HepG2 (cell line): ENCODE results near the gene PDYN. TPM values are rescaled to one million over a fixed set of nuclear protein-coding genes. Genes with fewer than 3 reads are reported as not detected.

Source experiments
- ATAC-seq: fragments of 200-7000 bp; cut with Tn5 transposase; 3 replicates; pipeline ENCODE4 v1.9.1; 2020; ENCODE audit warnings: mild to moderate bottlenecking, moderate library complexity
- BruUV-seq: library from RNA; stranded (reverse); fragments of 400-500 nt; replicated peaks from 2 replicates; lab custom pipeline; 2021; lab: Mats Ljungman, UMichigan
- CTCF ChIA-PET: fragments of 300-600 bp; formaldehyde crosslinking; extraction: SDS; loops from one replicate; lab custom pipeline; 2021; ENCODE audit warnings: low total read pairs, inconsistent platforms, low intra/inter-chr PET ratio; lab: Yijun Ruan, JAX
- POLR2A ChIA-PET: fragments of 350-600 bp; sonication (Branson Sonifier 250); formaldehyde crosslinking; loops from one replicate; lab custom pipeline; 2020; ENCODE audit warnings: antibody characterized with exemption, inconsistent platforms; lab: Yijun Ruan, JAX
- DNase-seq: peaks from one replicate; pipeline ENCODE4 v3.0.0-alpha.2; 2015; ENCODE audit warnings: low spot score
- FAIRE-seq: peaks from 3 replicates; lab custom pipeline; 2011; peaks lifted over from hg19 to GRCh38; lab: Jason Lieb, UNC
- H2AFZ ChIP-seq: one replicate; pipeline ENCODE4 v1.6.1; 2011; ENCODE audit warnings: low read length, inconsistent platforms
- H3K27ac ChIP-seq: fragments of 300-600 bp; 3 replicates; pipeline ENCODE4 v1.8.0; 2011; ENCODE audit warnings: mixed run types, mild to moderate bottlenecking, mixed read lengths, low read length, inconsistent platforms; ENCODE audit not compliant: insufficient read depth; ENCODE audit errors: extremely low read length
- H3K27me3 ChIP-seq, 2 experiments: fragments of 200-600 bp in 1 of 2; 2 replicates in 1 of 2; 3 replicates in 1 of 2; pipeline versions ENCODE4 v1.6.0 to v1.8.0; 2011; ENCODE audit warnings: low read length in 2 of 2, mild to moderate bottlenecking in 2 of 2, moderate library complexity in 2 of 2, inconsistent platforms in 1 of 2; ENCODE audit not compliant: insufficient read depth in 2 of 2, control insufficient read depth in 1 of 2
- H3K36me3 ChIP-seq, 2 experiments: fragments of 200-600 bp in 1 of 2; replicated peaks in 1 of 2; 2 replicates in 1 of 2; 3 replicates in 1 of 2; pipeline versions ENCODE4 v1.5.1 to v1.8.0; 2011; ENCODE audit warnings: low read length in 2 of 2, inconsistent platforms in 1 of 2; ENCODE audit not compliant: insufficient read depth in 2 of 2, control insufficient read depth in 1 of 2
- H3K4me1 ChIP-seq: 2 replicates; pipeline ENCODE4 v1.5.1; 2012; ENCODE audit warnings: low read length, inconsistent platforms; ENCODE audit not compliant: insufficient read depth
- H3K4me2 ChIP-seq: 2 replicates; pipeline ENCODE4 v1.6.0; 2011; ENCODE audit warnings: low read depth, low read length, inconsistent platforms
- H3K4me3 ChIP-seq, 3 experiments: fragments of 200-600 bp in 1 of 3; sonication (generic), shearing (Covaris generic) in 1 of 3; replicated peaks in 1 of 3; 2 replicates each; pipeline ENCODE4 v1.5.1; 2011 to 2016; ENCODE audit warnings: low read length in 3 of 3, inconsistent platforms in 2 of 3, low read depth in 2 of 3, mild to moderate bottlenecking in 2 of 3, control low read depth in 1 of 3, mixed read lengths in 1 of 3; ENCODE audit not compliant: insufficient read depth in 1 of 3
- H3K79me2 ChIP-seq: one replicate; pipeline ENCODE4 v1.6.1; 2011; ENCODE audit warnings: low read length, inconsistent platforms; ENCODE audit not compliant: insufficient read depth
- H3K9ac ChIP-seq: 2 replicates; pipeline ENCODE4 v1.6.0; 2011; ENCODE audit warnings: mild to moderate bottlenecking, low read depth, low read length, inconsistent platforms; ENCODE audit not compliant: insufficient read depth
- H3K9me3 ChIP-seq: 2 replicates; pipeline ENCODE4 v1.5.1; 2012; ENCODE audit warnings: mild to moderate bottlenecking, low read length
- H4K20me1 ChIP-seq: 2 replicates; pipeline ENCODE4 v1.6.0; 2011; ENCODE audit warnings: inconsistent platforms, mild to moderate bottlenecking, low read length, moderate library complexity; ENCODE audit not compliant: insufficient read depth
- CTCF ChIP-seq: sonication (generic); formaldehyde crosslinking; IDR thresholded peaks from 2 replicates; pipeline ENCODE4 v1.5.0; 2020; ENCODE audit warnings: mild to moderate bottlenecking, missing genetic modification reagents, moderate library complexity
- GMEB1 ChIP-seq: sonication (generic); formaldehyde crosslinking; IDR thresholded peaks from 2 replicates; pipeline ENCODE4 v1.5.1; 2020; ENCODE audit warnings: missing genetic modification reagents, mild to moderate bottlenecking, borderline replicate concordance
- SNAPC2 ChIP-seq: sonication (generic); formaldehyde crosslinking; IDR thresholded peaks from 2 replicates; pipeline ENCODE4 v1.8.1; 2022; ENCODE audit warnings: mild to moderate bottlenecking, missing genetic modification reagents
- THYN1 ChIP-seq: sonication (generic); formaldehyde crosslinking; IDR thresholded peaks from 2 replicates; pipeline ENCODE4 v1.8.1; 2023; ENCODE audit warnings: low read depth, mild to moderate bottlenecking, moderate library complexity, missing genetic modification reagents, borderline replicate concordance
- ZNF274 ChIP-seq: sonication (generic); formaldehyde crosslinking; IDR thresholded peaks from 2 replicates; pipeline ENCODE4 v1.5.1; 2020; ENCODE audit warnings: mild to moderate bottlenecking, missing genetic modification reagents
- ZNF597 ChIP-seq: sonication (generic); formaldehyde crosslinking; IDR thresholded peaks from 2 replicates; pipeline ENCODE4 v1.5.0; 2020; ENCODE audit warnings: missing genetic modification reagents
- WGBS: methylation state at CpG from one replicate; pipeline ENCODE4 v1.1.6; 2017; ENCODE audit warnings: low lambda C conversion rate; 5-methylcytosine and 5-hydroxymethylcytosine counted together
- in situ Hi-C: cut with HindIII; loops from 2 replicates; pipeline ENCODE4 v1.10.0; 2017; ENCODE audit warnings: low pct_unique_long_range_greater_than_20kb; ENCODE audit not compliant: extremely low pct_ligation_motif_present
- intact Hi-C: fragments of 100-400 bp; cut with micrococcal nuclease; formaldehyde crosslinking; loops from one replicate; pipeline ENCODE4 v1.10.0; 2022; ENCODE audit not compliant: unreplicated experiment
- polyA plus RNA-seq, 8 experiments: library from polyadenylated mRNA; depleted of rRNA in 3 of 8; stranded (reverse) in 7 of 8; unstranded in 1 of 8; fragments of >200 nt; fragmentation: Illumina TruSeq in 4 of 8; extraction: Trizol in 4 of 8; gene quantifications; 2 replicates each; pipeline versions ENCODE4 v1.2.1 to v1.2.3, GENCODE V29; 2011 to 2016; ENCODE audit warnings: low read depth in 4 of 8, missing spikeins in 1 of 8, mixed read lengths in 1 of 8; ENCODE audit not compliant: insufficient read depth in 1 of 8
- total RNA-seq, 5 experiments: library from RNA; depleted of rRNA; stranded (reverse); fragments of >200 nt; fragmentation: Illumina TruSeq; extraction: Trizol; gene quantifications; 2 replicates each; pipeline ENCODE4 v1.2.3, GENCODE V29; 2016; ENCODE audit warnings: low read depth in 1 of 5

Gene PDYN
- total and polyA plus RNA-seq, 2 of the 13 experiments (the other 11 are each of a cell fraction or from before 2014, with no cell fraction given), result not detected

DNA sequence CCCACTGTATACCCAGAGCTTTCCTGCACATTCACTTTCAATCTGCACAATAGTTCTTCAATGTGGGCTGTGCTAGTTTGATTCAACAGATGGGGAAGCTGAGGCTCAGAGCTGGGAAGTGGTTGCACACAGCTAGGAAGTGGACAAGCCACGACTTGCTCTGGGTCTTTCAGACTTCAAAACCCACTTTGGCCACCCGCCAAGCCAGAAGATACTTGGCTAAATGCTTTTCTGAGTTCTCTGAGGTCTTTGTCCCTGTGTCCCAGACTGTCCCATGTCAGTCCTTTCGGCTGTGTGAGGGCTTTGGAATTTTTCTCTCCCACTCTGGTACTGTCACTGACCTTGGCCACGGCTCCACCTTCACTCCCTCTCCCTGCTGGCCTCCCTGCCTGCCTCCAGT lies 10.6 kb downstream of the PDYN start (continued):
- no peak for TF ChIP-seq ZNF274 (CRISPR knock-in tag)

- TF ChIP-seq GMEB1 (CRISPR knock-in tag) (no peak), THYN1 (CRISPR knock-in tag) (no peak), ZNF597 (CRISPR knock-in tag) (no peak), SNAPC2 (CRISPR knock-in tag) (no peak), CTCF (CRISPR knock-in tag) (peak; percentile 17; the same call in 1 of the 2 replicates)
- no peaks in the 10 kb centered on the region for H3K4me1 ChIP-seq
- in situ Hi-C loops (no loop called here), intact Hi-C loops (no loop called here)
- ATAC-seq, result peak; percentile 68
- BruUV-seq, result no TSS peak
- H3K27ac ChIP-seq, result no peak overlapping the region
- H3K79me2 ChIP-seq, result no peaks in the 10 kb centered on the region
- DNase-seq, result no peak
- no peak overlapping the region for H3K9ac ChIP-seq
- POLR2A ChIA-PET, result no interaction called here
- H3K4me3 ChIP-seq, result no peak overlapping the region
- H3K36me3 ChIP-seq, result no peaks in the 10 kb centered on the region
- CTCF ChIA-PET, result no interaction called here
- no peaks in the 10 kb centered on the region for H4K20me1 ChIP-seq
- 26% methylated on average over 4 of the region's 5 CpGs for WGBS
- peaks cover 1 to 35% of the 10 kb centered on the region in 2 experiments; a peak in 3 of 5 replicates for H3K27me3 ChIP-seq
- no peaks in the 10 kb centered on the region for H3K9me3 ChIP-seq
- no peak overlapping the region for H3K4me2 ChIP-seq
- H2AFZ ChIP-seq, result no peak overlapping the region
- no peak for FAIRE-seq
Measured at GRCh38 chr20:1982686-1983085, 11.2 kb downstream of the PDYN start.
